ENCODE data around the gene TPRKB. TPM values are rescaled to one million over a fixed set of nuclear protein-coding genes. Genes with fewer than 3 reads are reported as not detected.
"Not testable (repeated sequence)": the region's sequence is repeated elsewhere in the genome, so short reads cannot be mapped to it uniquely, and the experiment has no call there.

TPRKB gene
- total RNA-seq, 2 donors from 2014 or later: 25.8 to 37.5 TPM

GRCh38 chr2:73700131-73700611 lies 37.0 kb downstream of the TPRKB start:
- H3K4me3 Mint-ChIP-seq: no peak overlapping the region
- H3K27me3 Mint-ChIP-seq: peaks cover 23% of the 10 kb centered on the region
- no peaks in the 10 kb centered on the region for H3K9me3 Mint-ChIP-seq
- no peaks in the 10 kb centered on the region for H3K36me3 Mint-ChIP-seq (ENCODE audit: low read depth)
- H3K4me1 Mint-ChIP-seq: no peaks in the 10 kb centered on the region
- no peak overlapping the region for H3K27ac Mint-ChIP-seq
- ATAC-seq (replicated peaks): no peak

- Mint-ChIP-seq H3K4me3 (no peak overlapping the region), H3K36me3 (ENCODE audit: low read depth) (no peaks in the 10 kb centered on the region), H3K27ac (no peak overlapping the region), H3K4me1 (no peaks in the 10 kb centered on the region), H3K27me3 (peaks cover 18% of the 10 kb centered on the region), H3K9me3 (no peaks in the 10 kb centered on the region)
- no peak for ATAC-seq (replicated peaks)
These were observed 37.7 kb downstream of the TPRKB start for GRCh38 chr2:73699437-73699836.

- Mint-ChIP-seq H3K27me3 (peaks cover 14% of the 10 kb centered on the region), H3K4me1 (no peaks in the 10 kb centered on the region), H3K27ac (no peak overlapping the region), H3K4me3 (no peak overlapping the region), H3K9me3 (no peaks in the 10 kb centered on the region), H3K36me3 (ENCODE audit: low read depth) (no peaks in the 10 kb centered on the region)
- ATAC-seq (replicated peaks): no peak
These were observed 39.0 kb downstream of the TPRKB start for GRCh38 chr2:73698101-73698500.

DNA sequence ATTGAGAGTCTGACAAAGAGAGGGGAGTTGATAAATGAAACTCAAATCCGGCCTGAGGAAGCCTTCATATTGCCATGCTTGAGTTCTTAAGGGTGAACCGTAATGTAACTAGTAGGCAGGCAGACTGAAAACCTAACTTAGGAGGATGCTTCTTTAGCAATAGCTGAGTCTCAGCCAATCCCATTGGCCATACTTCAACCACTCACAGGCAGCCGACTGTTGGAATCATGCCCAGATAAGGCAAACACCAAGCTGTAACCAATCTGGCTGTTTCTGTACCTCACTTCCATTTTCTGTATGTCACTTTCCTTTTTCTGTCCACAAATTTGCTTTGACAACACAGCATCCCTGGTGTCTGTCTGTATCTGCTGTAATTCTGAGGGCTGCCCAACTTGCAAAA lies 39.5 kb downstream of the TPRKB start:
- Mint-ChIP-seq H3K4me3 (no peak overlapping the region), H3K9me3 (no peaks in the 10 kb centered on the region), H3K27me3 (peaks cover 13% of the 10 kb centered on the region)

GRCh38 chr2:73696985-73697384 lies 40.2 kb downstream of the TPRKB start:
- H3K4me1 Mint-ChIP-seq; H3K36me3 Mint-ChIP-seq (ENCODE audit: low read depth); ATAC-seq (replicated peaks); H3K9me3 Mint-ChIP-seq; H3K27ac Mint-ChIP-seq; H3K4me3 Mint-ChIP-seq; H3K27me3 Mint-ChIP-seq: not testable (repeated sequence)

More for the DNA sequence above, 39.5 kb downstream of the TPRKB start:
- Mint-ChIP-seq H3K27ac (no peak overlapping the region), H3K36me3 (ENCODE audit: low read depth) (no peaks in the 10 kb centered on the region), H3K4me1 (no peaks in the 10 kb centered on the region)
- ATAC-seq (replicated peaks): no peak

DNA sequence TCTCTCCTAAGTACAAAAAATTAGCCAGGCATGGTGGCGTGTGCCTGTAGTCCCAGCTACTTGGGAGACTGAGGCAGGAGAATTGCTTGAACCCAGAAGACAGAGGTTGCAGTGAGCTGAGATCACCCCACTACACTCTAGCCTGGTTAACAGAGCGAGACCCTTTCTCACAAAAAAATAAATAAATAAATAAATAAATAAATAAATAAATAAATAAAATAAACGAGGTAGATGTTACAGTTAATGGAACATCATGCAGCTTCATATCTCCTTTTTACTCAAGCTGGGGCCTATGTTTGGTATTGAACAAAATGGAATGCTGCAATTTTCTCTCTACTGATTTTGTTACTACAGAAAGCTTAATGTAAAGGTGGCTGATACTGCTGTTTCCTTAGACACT lies 40.6 kb downstream of the TPRKB start:
- not testable (repeated sequence) for H3K4me3 Mint-ChIP-seq; H3K27me3 Mint-ChIP-seq; H3K9me3 Mint-ChIP-seq; H3K36me3 Mint-ChIP-seq (ENCODE audit: low read depth); ATAC-seq (replicated peaks); H3K4me1 Mint-ChIP-seq; H3K27ac Mint-ChIP-seq

GRCh38 chr2:73690372-73691088 lies 46.6 kb downstream of the TPRKB start:
- not testable (repeated sequence) for H3K4me3 Mint-ChIP-seq; H3K9me3 Mint-ChIP-seq; H3K4me1 Mint-ChIP-seq; H3K27ac Mint-ChIP-seq; H3K27me3 Mint-ChIP-seq; H3K36me3 Mint-ChIP-seq (ENCODE audit: low read depth)
- peak; percentile 91 for ATAC-seq (replicated peaks)

- H3K4me3 Mint-ChIP-seq; H3K27me3 Mint-ChIP-seq; H3K4me1 Mint-ChIP-seq; H3K36me3 Mint-ChIP-seq (ENCODE audit: low read depth); H3K9me3 Mint-ChIP-seq; ATAC-seq (replicated peaks); H3K27ac Mint-ChIP-seq: not testable (repeated sequence)
These were observed 48.7 kb downstream of the TPRKB start for GRCh38 chr2:73688494-73688893.

- H3K27me3 Mint-ChIP-seq: no peaks in the 10 kb centered on the region
- H3K4me3 Mint-ChIP-seq: no peak overlapping the region
- H3K27ac Mint-ChIP-seq: no peak overlapping the region
- peaks cover 5% of the 10 kb centered on the region for H3K9me3 Mint-ChIP-seq
- no peak for ATAC-seq (replicated peaks)
- H3K4me1 Mint-ChIP-seq: no peaks in the 10 kb centered on the region
- no peaks in the 10 kb centered on the region for H3K36me3 Mint-ChIP-seq (ENCODE audit: low read depth)
These were observed 51.2 kb downstream of the TPRKB start for GRCh38 chr2:73685764-73686438.

GRCh38 chr2:73684905-73685304 lies 52.2 kb downstream of the TPRKB start:
- not testable (repeated sequence) for H3K36me3 Mint-ChIP-seq (ENCODE audit: low read depth); H3K27ac Mint-ChIP-seq; H3K4me1 Mint-ChIP-seq; H3K27me3 Mint-ChIP-seq; H3K4me3 Mint-ChIP-seq; H3K9me3 Mint-ChIP-seq; ATAC-seq (replicated peaks)

GRCh38 chr2:73684325-73684724 lies 52.8 kb downstream of the TPRKB start:
- H3K27me3 Mint-ChIP-seq: not testable (repeated sequence)

GRCh38 chr2:73679951-73680571 lies 57.1 kb downstream of the TPRKB start:
- not testable (repeated sequence) for H3K9me3 Mint-ChIP-seq; H3K4me3 Mint-ChIP-seq; H3K27ac Mint-ChIP-seq; H3K4me1 Mint-ChIP-seq; H3K36me3 Mint-ChIP-seq (ENCODE audit: low read depth); H3K27me3 Mint-ChIP-seq
- ATAC-seq (replicated peaks): peak; percentile 42

More at GRCh38 chr2:73684325-73684724, 52.8 kb downstream of the TPRKB start:
- not testable (repeated sequence) for H3K4me3 Mint-ChIP-seq; H3K9me3 Mint-ChIP-seq; H3K36me3 Mint-ChIP-seq (ENCODE audit: low read depth); H3K27ac Mint-ChIP-seq; H3K4me1 Mint-ChIP-seq
- ATAC-seq (replicated peaks): peak; percentile 72
